NCI-H1436 treated with DMSO at 0.1 percent for 48 hours (cell line): Measurements from ENCODE around the gene EIF5AL1.
"Not testable (repeated sequence)": the region's sequence is repeated elsewhere in the genome, so short reads cannot be mapped to it uniquely, and the experiment has no call there.

ENCODE experiments used
- DNase-seq: peaks from one replicate; lab custom pipeline; 2025; lab: John Stamatoyannopoulos, UW

Gene EIF5AL1

DNA sequence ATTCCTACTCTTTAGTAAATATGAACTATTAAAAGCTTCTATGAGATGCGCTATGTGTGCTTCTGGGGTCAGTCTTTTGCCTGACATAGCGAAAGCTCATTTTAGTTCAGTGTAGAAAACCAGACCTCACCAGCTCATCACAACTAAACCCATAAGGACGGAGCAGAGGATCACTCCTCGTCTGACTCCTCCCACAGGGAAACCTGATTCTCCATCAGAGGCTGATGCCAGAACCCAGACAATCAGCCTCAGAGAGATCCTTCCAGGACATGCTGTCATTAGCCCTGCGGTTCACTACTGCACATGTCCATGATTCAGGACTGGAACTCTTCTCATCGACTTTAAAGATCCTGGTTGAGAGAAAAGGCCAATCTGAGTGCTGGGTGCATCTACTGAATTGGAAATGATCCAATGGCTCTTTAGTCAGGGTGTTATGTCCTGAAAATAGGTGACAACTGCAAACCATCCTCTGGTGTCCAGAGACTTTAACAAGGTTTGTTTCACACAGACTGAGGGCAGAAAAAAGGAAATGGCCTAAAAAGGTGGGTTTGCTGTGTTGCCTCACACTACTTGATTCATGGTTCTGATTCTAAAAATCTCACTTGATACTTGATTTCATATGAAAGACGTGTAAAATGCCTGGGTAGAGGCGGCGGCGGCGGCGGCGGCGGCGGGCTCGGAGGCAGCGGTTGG, at the start of gene EIF5AL1:
Gene EIF5AL1 (plus strand): TSS at position 643 of the 693 bp plus-strand sequence. CDS start 117 bp downstream, outside the sequence.
- DNase-seq = not testable (repeated sequence)

DNA sequence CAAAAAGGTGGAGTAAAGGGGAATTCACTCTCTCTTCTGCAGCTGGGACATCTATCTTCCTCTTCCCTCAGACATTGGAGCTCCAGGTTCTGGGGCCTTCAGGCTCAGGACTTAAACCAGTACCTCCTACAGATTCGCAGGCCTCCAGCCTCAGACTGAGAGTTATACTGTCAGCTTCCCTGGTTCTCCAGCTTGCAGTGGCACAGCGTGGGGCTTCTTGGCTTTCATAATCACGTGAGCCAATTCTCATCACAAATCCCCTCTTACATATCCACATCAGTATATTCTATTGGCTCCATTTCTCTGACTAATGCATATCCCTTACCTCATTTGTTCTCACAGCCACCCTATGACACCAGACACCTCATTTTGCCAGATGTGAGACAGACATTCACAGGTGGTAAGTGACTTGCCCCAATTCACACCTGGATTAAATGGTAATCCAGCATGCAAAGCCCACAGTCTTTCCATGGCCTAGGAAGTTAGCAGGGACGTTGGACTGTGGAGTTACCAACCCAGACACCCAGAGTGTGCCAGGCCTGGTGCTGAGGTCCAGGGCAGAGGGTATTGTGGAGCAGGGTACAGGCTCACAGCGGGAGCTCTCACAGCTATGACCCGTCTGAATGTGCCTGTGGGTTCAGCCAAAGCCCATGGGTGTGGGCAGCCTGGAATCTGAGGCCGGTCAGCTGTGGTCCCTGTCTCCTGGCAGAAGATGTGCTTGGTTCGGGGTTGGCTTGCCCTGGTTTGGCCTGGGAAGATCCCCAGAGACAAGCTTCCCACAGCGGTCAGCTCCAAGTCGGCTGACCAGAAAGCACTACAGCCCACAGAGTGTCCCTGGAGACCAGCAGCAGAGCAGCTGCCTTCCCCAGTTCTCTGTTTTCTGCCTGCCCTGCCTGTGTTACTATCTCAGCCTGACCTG, 48.5 kb upstream of the EIF5AL1 start:
- no peak for DNase-seq

DNA sequence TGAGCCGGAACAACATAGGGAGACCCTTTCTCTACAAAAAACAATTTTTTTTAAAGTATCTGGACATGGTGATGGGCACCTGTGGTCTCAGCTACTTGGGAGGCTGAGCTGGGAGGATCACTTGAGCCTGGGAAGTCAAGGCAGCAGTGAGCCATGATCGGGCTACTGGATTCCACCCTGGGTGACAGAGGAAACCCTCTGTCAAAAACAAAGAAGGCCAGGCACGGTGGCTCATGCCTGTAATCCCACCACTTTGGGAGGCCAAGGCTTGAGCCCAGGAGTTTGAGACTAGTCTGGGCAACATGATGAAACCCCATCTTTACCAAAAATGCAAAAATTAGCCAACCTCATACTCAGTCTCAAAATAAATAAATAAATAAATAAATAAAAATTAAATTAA, 47.0 kb upstream of the EIF5AL1 start:
- DNase-seq = no peak

DNA sequence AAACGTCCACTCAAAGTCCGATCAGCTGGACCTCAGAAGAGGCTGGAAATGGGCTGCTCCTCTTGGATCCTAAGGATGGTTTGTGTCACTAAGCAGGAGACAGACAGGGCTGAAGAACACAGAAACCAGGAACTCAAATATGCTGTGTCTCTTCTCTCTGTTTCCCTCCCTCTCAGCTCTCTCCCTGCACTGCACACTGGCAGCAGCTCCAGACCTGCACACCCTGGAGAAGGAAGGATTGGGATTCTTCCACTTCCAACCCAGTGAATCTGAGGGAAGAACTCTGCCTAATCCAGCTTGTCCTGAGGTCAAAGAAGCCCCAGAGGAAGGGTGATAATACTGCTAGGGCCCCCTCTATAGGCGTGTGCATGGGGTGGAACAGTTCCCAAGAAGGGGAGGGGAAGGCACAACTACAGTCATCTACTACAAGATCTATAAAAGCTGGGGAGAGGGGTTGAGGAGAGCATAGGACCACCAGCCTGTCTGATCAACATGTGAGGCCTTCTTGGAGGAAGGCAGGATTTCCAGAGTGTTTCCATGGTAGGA, 44.2 kb upstream of the EIF5AL1 start:
- DNase-seq = no peak

DNA sequence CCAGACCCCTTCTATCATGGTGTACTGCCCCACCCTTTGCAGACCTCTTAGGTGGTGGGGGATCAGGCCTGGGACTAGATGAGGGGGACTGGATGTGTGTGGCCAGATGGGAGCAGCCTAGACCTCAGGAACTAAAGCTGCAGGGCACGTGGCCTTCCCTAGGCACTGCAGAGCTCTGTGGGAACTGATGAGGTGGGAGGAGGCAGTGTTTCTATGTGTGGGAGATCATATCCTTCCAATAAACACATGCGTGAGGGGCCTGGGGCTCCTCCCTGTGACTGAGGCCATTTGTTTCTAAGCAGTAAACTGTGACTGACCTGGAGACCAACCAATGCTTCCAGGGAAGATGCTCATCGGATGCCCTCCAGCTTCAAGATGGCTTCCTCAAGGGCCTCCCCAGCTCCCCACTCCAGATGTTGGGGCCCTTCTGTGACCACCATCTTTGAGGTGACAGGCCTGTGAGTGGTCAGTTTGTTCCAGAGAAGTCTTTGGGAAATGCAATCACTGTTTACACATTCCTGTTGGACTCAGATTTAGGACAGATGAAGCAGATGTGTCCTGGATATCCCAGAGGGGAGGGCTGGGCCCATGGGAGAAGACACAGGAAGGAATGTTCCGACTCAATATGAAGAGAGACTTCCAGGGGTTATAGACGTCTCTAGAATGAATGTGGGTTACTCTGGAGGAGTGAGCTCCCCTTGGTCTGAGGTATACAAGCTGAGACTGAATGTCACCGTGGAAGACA, 43.3 kb upstream of the EIF5AL1 start:
- no peak for DNase-seq

DNA sequence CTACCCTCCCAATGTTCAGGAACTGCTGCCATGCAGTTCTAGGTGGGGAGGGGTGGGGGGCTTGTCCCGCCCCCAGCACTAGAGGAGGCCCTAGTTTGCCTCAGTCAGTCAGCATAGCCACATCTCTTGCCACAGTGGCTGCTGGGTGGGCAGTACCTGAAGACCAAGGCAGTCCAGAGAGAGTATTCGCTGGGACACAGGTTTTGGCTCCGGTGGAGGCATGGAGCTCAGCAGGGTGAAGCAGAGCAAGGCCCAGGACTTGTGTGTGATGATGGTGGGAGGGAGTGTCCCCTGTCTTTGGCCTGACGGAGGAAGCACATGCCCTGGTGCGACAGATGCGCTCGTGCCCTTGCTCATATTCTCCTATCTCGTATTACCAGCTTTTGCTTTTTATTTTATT, 42.2 kb upstream of the EIF5AL1 start:
- no peak for DNase-seq

DNA sequence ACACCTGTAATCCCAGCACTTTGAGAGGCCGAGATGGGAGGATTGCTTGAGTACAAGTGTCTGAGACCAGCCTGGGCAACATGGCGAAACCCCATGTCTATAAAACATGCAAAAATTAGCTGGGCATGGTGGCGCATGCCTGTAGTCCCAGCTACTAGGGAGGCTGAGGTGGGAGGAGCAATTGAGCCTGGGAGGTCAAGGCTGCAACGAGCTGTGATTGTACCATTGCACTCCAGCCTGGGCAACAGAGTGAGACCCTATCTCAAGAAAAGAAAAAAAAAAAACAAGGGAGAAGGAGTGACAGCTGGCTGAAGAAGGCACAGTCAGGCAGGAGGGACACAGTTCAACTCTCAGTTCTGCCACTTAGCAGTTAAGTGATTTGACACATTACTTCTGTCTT, 40.6 kb upstream of the EIF5AL1 start:
- DNase-seq = no peak

DNA sequence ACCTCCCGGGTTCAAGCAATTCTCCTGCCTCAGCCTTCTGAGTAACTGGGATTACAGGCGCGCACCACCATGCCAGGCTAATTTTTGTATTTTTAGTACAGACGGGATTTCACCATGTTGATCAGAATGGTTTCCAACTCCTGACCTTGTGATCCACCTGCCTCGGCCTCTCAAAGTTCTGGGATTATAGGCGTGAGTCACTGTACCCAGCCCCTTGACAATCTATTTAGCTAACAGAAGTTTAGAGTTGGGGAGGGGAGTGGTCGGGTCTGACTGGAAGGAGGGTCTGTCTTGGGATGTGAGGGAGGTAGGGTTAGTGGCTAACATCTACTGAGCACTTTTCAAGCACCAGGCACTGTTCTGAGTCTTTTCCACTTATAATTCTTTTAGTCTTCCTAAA, 39.9 kb upstream of the EIF5AL1 start:
- DNase-seq = no peak

DNA sequence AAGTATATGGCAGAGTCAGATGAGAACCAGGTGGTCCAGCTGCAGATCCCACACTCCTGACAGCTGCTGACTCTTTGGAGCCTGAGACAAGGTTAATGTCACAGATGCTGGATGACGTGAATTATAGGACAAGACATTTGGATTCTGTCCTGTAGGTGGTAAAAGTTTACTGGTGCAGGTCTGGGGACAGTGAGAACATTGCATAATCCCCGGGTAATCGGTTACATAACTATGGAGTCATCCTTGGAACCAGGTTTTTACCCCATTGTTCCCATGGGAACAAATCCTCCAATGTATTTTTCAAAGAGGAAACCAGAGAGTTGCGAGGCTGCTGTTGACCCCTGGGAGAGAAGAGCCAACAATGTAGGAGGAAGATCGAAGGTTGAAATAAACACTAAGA, 39.4 kb upstream of the EIF5AL1 start:
- DNase-seq = no peak

DNA sequence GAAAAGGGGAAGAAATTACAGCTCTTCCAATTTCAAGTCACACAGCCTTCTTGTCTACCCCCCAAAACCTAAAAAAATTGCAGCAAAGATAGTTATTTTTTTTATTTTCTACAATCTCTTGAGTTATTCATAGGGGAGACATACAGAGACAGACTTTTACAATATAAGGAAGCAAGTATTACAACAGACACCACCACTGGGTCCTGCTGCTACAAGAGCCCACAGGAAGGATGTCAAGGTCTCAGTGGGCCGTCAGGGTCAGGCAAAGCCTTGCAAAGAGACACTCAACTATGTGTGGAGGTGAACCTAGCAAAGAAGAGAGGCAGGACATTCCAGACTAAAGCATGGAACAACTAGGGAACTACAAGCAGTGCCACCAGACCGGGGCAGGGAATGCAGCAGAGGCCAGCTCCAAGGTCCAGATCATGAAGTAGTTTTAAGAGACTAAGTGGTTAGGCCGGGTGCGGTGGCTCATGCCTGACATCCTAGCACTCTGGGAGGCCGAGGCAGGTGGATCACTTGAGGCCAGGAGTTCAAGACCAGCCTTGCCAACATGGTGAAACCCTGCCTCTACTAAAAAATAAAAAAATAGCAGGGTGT, 38.7 kb upstream of the EIF5AL1 start:
- no peak for DNase-seq

DNA sequence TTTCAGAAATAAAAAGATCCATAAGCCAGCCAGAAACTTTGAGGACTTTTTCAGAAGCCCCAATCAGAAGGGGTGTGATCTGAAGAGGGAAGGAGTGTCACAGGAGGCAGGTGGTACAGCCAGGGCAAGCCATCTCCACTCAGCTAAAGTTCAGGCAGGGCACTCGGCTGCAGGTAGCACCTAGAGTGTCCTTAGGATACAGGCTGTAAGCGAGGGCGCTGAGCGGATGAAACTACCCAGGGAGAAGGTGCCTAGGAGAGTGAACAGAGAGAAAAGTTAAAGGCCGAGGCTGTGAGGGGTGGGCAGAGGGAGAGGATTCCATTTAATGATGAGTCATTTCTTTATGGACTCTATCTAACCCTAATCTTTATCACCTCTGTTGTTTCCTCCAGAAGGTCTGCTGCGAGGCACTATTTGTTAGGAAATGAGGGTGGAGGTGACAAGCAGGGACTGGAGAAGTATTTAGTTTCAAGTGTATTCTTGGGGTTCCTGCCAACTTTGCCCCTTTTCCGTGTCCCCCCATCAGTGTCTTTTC, 37.1 kb upstream of the EIF5AL1 start:
- no peak for DNase-seq

DNA sequence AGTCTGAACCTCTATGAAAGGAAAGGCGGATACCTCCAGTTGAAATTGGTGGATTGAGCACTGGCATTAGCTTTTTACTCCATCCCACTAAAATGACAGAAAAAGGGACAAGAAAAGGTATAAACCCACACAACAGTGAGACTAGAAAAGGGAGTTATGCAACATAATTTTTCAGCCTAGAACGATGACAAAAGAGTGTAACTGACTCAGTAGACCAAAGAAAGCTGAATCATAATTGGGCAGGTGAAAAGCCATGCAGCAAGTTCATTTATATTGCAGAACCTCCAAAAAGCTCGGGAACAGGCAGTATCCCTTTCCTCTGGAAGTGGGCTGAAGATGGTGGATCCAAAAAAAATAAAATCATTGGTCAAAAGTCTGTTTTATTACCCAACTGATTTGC, 36.5 kb upstream of the EIF5AL1 start:
- no peak for DNase-seq

DNA sequence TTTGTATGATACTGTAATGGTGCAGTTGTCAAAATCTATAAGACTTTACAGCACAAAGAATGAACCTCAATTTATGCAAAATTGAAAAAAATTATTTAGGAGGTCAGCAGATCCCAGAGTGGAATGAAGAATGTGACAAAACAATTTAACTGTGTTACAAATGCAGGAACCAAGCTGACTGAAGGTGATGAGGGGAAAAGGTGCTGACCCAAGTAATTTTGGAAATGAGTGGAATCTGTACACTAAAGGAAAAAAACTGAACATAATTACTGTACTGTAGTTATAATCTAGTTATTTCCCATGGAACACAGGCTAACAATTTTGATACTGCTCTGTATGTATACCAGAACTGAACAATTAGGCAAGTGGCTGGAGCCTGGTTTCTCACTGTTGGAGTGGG, 35.7 kb upstream of the EIF5AL1 start:
- no peak for DNase-seq

DNA sequence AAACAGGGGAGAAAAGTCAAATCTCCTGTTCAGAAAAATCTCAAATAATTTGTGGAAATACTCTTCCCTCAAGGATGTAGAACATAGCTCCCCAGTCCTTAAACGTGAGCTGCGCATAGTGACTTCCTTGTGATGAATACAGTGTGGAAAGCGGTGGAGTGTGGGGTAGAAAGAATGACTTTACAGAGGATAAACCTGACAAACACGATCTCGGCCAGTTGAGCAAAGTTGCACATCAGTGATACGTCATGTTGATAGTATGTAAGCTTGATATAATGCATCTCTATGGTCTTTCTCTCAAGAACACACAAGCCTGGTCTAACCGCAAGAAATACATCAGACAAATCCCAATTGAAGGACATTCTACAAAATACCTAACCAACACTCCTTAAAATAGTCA, 34.9 kb upstream of the EIF5AL1 start:
- DNase-seq = no peak

DNA sequence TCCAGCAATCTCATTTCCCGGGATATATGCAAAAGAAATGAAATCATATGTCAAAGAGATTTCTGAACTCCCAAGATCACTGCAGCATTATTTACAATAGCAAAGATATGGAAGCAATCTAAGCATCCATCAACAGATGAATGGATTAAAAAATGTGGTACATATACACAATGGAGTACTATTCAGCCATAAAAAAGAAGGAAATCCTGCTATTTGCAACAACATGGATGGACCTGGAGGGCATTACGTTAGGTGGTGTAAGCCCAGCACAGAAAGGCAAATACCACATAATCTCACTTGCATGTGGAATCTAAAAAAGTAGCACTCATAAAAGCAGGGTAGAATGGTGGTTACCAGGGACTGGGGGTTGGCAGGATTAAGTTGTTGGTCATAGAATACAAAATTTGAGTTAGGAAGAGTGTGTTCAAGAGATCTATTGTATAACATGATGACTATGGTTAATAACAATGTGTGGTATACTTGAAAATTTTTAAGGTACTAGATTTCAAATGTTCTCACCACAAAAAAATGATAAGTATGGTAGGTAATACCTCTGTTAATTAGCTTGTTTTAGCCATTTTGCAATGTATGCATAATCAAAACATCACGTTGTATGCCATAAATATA, 32.9 kb upstream of the EIF5AL1 start:
- DNase-seq = no peak

DNA sequence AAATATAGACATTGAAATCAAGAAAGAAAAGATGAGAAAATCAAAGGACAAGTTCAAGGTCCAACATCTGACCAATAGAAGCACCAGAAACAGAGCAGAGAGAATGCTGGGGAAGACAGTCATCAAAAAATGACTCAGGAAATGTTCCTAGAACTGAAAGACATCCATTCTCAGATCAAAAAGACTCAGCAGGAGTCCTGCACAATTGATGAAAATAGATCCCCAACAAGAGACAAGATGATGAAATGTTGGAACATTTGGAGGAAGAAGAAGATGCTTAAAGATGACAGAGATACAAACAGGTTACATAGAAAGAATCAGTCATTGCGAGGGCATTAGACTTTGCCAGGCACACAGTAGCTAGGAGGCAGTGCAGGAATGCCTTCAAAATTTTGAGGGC, 30.0 kb upstream of the EIF5AL1 start:
- no peak for DNase-seq

DNA sequence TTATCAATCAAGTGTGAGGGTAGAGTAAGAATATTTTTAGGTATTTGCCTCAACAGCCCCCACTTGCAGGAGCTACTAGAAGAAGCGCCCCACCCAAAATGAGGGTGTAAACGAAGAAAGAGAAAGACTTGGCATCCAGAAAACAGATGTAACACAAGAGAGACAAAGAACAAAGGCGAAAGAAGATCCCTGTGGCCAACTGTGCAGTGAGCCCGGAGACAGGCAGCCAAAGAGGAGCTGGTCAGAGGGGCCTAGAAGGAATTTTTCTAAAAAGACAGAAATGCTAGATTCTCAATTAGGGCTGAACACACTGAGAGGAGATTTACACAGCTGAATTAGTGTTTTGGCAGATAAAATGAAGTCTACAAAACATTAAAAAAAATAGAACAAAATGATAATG, 29.6 kb upstream of the EIF5AL1 start:
- no peak for DNase-seq

DNA sequence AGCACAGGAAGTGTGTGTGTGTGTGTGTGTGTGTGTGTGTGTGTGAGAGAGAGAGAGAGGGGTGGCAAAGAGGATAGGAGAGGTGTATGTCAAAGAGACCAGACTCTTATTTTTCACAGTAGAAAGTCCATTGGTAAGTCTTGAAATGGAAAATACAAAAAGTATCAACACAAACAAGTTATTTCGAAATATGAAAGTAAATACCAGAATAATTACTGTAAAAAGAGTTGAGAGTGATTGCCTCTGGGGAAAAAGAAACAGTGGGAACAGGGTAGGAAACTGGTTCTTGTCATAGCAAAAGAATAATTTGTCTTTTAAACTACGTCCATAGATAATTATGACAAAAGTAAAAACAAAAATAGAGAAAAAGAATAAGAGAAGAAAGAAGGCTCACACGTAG, 29.0 kb upstream of the EIF5AL1 start:
- no peak for DNase-seq

DNA sequence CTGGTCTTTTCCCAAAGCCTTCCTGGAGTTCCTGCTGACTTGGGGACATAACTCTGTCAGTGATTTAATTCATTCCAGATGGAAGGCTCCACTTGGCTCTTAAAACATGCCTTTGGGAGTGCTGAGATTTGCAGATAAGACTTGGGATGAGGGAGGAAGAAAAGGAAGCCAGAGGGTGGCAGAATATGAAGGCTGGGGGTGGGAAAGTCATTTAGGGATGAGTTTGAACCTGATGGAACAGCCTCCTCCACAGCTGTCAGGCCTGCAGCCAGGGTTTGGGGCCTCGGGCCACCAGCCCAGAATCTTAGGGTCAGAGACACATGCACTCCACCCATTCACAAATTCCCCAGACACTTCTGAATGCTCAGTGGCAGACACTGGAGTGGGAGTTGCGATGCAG, 28.4 kb upstream of the EIF5AL1 start:
- DNase-seq = no peak

DNA sequence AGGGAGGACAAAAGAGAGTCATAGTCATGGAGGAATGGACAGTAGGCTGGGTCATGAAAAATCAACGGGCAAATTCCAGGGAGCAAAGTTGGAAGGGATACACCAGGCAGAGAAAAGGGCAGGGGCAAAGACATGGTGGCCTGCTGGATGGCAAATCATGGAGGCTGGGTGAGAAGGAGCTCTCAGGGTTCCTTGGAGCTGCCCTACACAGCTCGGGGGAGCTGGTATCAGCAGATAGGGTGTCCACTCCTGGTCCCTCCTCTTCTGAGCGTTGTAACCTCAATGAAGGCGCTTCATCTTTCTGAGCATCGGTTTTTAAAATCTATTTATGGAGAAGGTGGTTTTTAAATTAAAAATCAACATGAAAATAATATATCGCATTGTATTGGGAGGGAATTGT, 27.9 kb upstream of the EIF5AL1 start:
- no peak for DNase-seq
